ENCODE results near the gene SUCLG1.

Gene SUCLG1

GRCh38 chr2:84460670-84461069 is 1.6 kb upstream of the SUCLG1 start:
- DNase-seq, result no peak

GRCh38 chr2:84459944-84460429 is 907 bp upstream of the SUCLG1 start:
- DNase-seq, result no peak

GRCh38 chr2:84458551-84459017 is 496 bp downstream of the SUCLG1 start:
- DNase-seq, result peak; percentile 3

- DNase-seq, result no peak
Observed at GRCh38 chr2:84457686-84458085, 1.4 kb downstream of the SUCLG1 start.

GRCh38 chr2:84456156-84456555 is 2.9 kb downstream of the SUCLG1 start:
- DNase-seq, result no peak

- DNase-seq, result no peak
Observed at GRCh38 chr2:84454581-84454980, 4.5 kb downstream of the SUCLG1 start.

GRCh38 chr2:84452624-84453023 is 6.5 kb downstream of the SUCLG1 start:
- no peak for DNase-seq

- no peak for DNase-seq
Observed at GRCh38 chr2:84451579-84451978, 7.5 kb downstream of the SUCLG1 start.

GRCh38 chr2:84450288-84451227 is 8.5 kb downstream of the SUCLG1 start:
- DNase-seq, result no peak

GRCh38 chr2:84449711-84450110 is 9.4 kb downstream of the SUCLG1 start:
- DNase-seq, result no peak

GRCh38 chr2:84449055-84449454 is 10.0 kb downstream of the SUCLG1 start:
- no peak for DNase-seq

GRCh38 chr2:84443477-84443876 is 15.6 kb downstream of the SUCLG1 start:
- no peak for DNase-seq

GRCh38 chr2:84442888-84443287 is 16.2 kb downstream of the SUCLG1 start:
- DNase-seq, result no peak

- no peak for DNase-seq
Observed at GRCh38 chr2:84441505-84441904, 17.6 kb downstream of the SUCLG1 start.

- no peak for DNase-seq
Observed at GRCh38 chr2:84441036-84441435, 18.0 kb downstream of the SUCLG1 start.

GRCh38 chr2:84435345-84436025 is 23.6 kb downstream of the SUCLG1 start:
- no peak for DNase-seq

GRCh38 chr2:84429328-84429727 is 29.8 kb downstream of the SUCLG1 start:
- DNase-seq, result no peak

- no peak for DNase-seq
Observed at GRCh38 chr2:84427235-84428138, 31.6 kb downstream of the SUCLG1 start.

- no peak for DNase-seq
Observed at GRCh38 chr2:84425310-84425709, 33.8 kb downstream of the SUCLG1 start.

- DNase-seq, result no peak
Observed at GRCh38 chr2:84424152-84424551, 34.9 kb downstream of the SUCLG1 start.

- no peak for DNase-seq
Observed at GRCh38 chr2:84421791-84422190, 37.3 kb downstream of the SUCLG1 start.

GRCh38 chr2:84421197-84421596 is 37.9 kb downstream of the SUCLG1 start:
- DNase-seq, result no peak

Measured in activated T-cell treated with anti-CD3 and anti-CD28 coated beads for 4 hours (primary cell).